Skeletal muscle cell (primary cell): ENCODE results near the gene BRME1.
A peak's percentile ranks its signal among the peaks of the same experiment; 100 is the strongest.

Experiments
- DNase-seq: peaks from one replicate; pipeline ENCODE4 v3.0.0-alpha.2; 2010; ENCODE audit warnings: low read depth
- H3K4me3 ChIP-seq: 2 replicates; pipeline ENCODE4 v1.5.1; 2011; ENCODE audit warnings: low read depth, mild to moderate bottlenecking, control low read depth, low read length, moderate library complexity

BRME1 gene

DNA sequence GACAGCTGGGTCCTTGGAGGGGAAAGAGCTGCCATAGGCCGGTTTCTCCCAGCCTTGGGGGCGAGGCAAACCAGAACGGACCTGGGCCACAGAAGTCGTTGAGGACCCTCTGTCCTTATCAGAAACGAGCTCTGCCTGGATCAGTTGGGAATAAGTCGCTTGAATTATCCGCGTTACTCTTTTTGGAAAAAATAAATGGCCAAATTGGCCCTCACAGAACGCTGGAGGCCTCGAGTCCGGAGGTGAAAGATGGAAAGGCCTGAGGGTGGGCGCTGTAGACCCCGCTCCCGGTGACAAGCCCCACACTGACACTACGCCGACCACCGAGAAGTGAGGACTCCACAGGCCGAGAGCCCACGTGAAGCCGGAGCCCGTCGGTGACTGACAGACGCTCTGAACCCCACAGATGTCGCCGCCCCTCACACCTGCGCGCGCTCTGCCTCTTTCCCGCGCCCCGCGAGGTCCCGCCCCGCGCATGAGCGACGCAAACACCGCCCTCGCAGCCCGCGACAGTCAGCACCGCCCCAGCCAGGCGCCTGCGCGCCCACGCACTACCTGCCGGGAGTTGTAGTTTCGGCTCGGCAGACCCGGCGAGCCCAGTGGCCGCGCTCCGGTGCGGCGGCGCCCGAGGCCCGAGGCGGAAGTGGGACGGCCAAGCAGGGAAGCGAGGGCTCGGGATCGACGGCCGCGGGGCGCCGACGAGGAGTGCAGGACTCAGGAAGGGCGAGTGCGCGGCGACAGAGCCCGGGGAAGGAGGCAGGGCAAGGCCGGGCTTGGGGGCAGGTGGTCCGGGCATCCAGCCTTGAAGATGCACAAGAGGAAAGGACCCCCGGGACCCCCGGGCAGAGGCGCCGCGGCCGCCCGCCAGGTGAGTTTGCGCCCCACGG, at the start of gene BRME1, which contains the start of gene CC2D1A:
Gene BRME1, minus strand, starts transcription at position 484 of the 887 bp plus-strand sequence. CDS start 1,225 bp downstream, outside the sequence.
Gene CC2D1A, plus strand, starts transcription at position 568 of the 887 bp plus-strand sequence. Its CDS starts 241 bp downstream, at position 809.
- peak within 1 kb of the TSS; percentile 80 for H3K4me3 ChIP-seq
- DNase-seq = peak; percentile 25

DNA sequence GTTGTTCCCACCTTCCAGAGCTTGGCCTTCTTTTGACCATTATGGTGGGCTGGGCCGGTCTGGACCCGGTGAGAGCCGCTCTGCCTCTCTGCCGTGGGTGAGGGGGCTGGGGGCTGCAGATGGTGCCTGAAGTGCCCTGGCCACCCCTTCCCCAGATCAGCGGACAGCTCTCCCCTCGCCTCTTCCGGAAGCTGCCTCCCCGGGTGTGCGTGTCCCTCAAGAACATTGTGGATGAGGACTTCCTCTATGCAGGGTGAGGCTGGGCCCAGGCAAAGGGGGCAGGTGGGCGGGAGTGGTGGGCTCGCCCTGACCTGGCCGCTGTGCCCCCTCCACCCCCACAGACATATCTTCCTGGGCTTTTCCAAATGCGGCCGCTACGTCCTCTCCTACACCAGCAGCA, 48.3 kb upstream of the BRME1 start:
- DNase-seq = no peak
- no peak overlapping the region for H3K4me3 ChIP-seq

DNA sequence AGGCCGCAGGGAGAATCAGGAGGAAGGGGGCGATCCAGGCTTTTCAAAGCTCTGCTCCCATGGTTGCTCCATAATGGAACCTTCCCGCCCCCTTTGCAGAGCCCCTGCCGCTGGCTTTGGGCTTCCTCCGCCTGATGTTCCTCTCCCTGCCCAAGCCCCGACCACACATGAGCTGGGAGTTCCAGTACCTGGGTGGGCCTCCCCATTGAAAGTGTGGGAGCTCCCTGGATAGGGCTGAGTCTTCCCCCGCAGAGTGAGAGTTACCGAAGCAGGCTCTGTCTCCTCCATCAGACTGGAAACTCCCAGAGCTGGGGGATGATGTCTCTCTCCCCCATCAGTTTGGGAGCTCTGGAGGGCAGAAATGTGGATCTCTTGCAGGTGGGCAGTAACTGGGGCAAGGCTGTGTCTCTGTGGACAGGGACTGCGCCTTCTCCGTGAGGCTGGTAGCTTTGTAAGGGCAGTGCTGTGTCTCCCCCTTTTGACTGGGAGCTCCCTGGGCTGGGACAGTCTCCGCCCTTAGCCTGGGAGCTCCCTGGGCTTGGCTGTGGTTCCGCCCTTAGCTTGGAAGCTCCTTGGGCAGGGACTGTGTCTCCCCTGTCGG, 47.1 kb upstream of the BRME1 start:
- peak; percentile 13 for DNase-seq
- H3K4me3 ChIP-seq = peak overlapping the region; percentile 71

DNA sequence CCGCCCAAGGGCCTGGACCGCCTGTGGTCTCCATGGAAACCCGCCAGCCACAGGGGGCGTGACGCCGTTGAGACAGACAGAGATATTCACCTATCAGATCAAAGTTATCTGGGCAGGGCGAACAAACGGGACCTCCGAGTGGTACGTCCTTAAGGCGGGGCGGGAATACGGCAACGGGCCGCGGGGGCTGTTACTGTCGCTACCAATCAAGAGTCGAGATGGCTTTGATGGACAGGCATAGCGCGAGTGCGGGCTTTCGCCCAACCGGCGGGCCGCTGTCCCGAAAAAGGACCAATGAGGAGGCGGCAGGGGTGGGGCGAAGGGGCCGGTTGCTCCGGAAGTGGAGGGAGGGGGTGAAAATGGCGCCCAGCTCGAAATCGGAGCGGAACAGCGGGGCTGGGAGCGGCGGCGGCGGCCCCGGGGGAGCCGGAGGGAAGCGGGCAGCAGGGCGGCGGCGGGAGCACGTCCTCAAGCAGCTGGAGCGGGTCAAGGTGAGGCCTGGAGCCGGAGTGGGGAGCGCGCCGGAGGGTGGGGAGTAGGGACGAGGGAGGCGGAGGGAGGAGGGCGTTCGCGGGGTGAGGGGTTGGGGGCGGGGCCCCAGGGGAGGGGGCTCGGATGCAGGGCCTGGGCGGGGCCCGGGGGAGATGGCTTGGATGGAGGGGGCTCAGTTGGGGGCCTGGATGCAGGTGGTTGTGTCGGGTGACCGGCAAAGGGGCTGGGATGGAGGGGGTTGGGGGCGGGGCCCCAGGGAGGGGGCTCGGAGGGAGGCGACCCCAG, 46.4 kb upstream of the BRME1 start, which contains the start of gene DCAF15:
Gene DCAF15, plus strand, starts transcription at position 356 of the 777 bp plus-strand sequence. Its CDS starts 4 bp downstream, at position 360.
- H3K4me3 ChIP-seq = peak within 1 kb of the TSS; percentile 71
- peak; percentile 99 for DNase-seq

DNA sequence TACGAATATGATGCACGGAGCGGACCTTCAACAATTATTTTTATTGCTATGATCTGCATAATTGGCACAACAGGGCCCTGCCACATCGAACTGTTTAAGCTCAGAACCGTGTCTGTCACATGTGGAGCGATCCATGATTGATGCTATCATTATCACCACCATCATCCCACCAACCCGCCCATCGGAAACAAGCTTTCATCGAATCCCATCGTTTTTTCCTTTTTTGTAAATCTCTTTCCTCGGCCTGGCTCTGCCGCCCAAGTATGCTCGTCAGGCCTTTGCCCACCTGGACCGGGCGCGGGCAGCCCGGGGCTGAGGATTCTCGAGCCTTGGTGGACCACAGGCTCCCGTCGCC, 45.9 kb upstream of the BRME1 start:
- peak overlapping the region; percentile 53 for H3K4me3 ChIP-seq

DNA sequence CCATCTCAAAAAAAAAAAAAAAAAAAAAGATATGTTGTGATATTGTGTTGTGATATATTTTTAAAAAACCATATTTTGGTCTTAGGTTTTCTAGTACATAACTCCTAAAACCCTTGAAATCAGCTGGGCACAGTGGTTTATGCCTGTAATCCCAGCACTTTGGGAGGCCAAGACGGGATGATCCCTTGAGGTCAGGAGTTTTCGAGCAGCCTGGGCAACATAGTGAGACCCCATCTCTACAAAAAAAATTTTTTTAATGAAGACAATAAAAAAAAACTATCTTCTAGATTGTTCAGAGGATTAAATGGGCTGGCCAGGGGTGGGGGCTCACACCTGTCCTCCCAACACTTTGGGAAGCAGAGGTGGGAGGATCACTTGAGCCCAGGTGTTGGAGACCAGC, 45.1 kb upstream of the BRME1 start:
- no peak for DNase-seq

More for the DNA sequence above, 45.9 kb upstream of the BRME1 start:
- DNase-seq = no peak

DNA sequence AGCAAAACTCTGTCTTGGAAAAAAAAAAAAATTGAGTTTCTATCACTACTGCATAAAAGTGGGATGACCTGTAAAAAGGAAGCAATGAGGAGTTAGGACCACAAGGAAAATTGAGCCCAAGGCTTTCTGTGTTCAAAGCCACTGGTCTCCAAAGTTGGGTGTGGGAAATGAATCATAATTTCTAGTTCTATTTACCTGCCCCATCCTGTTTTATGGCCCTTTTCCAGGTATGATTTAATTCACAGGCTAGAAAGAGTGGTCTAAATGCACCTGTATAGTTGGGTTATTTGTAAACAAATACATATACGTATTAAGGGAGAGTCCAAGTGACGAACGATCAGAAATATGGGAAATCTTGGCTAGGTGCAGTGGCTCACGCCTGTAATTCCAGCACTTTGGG, 40.5 kb upstream of the BRME1 start:
- H3K4me3 ChIP-seq = no peak overlapping the region
- DNase-seq = no peak

More for the DNA sequence above, 45.1 kb upstream of the BRME1 start:
- no peak overlapping the region for H3K4me3 ChIP-seq

DNA sequence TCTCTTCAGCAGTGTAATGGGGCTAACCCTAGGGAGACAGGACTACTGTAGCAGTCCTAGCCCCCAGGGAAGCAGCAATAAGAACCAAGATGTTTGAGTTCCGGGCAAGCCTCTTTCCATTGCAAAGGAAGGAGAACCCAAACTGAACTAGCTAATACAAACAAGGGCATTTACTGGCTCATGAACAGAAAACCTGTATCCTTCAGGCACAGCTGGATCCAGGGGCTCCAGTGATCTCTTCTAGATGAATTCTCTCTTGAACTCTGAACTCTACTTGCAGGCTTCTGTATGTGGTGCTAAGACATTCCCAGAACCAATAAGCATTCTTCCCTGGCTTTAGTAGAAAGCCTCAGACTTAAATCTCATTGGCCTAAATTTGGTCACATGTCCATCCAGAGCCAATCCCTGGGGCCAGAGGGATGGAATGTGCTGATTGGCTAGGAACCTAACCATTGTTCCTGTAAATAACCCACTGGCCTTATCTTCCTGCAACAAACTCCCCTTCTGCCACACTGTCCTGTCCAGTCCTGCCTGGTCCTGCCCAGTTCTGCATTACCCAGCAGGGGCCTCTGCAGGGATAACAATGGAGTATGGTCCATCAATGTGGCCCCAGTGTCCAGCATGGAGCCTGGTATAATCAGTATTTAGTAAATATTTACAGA, 36.2 kb upstream of the BRME1 start:
- no peak for DNase-seq

DNA sequence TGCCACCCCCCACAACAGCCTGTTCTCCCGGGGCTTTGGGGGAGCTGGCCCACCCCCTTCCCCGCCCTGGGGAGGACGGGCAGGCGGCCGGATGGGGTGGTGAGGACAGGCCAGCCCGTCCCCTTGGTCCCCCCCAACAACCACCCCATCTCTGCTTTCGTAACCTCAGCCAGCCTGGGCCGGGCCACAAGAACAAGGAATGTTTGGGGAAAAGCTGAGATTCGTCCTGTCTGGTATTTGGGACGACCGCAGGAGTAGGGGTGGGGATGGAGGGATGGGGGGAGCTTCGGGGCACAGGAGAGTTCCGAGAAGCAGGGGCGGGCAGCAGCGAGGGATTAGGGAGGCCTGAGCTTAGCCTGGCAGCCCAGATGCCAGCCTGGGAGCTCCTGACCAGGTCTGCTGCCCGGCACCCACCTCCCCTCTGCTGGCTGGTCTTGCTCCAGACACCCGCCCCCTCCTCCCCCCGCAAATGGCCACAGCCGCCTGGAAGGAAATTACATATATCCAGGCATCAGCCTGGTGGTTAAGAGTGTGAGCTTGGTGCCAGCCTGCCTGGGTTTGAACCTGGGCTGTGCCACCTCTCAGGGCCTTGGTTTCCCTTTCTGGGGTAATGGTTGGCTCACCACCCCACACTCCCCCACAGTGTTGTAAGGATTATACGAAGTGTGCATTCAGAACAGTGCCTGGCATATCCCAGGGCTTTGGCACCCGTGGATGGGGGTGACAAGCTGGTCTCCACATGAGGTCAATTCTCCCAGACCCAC, 32.6 kb upstream of the BRME1 start, which contains the start of gene PODNL1:
Gene PODNL1, minus strand, starts transcription at position 117 of the 764 bp plus-strand sequence. CDS start 236 bp downstream, outside the sequence.
- peak within 1 kb of the TSS; percentile 57 for H3K4me3 ChIP-seq
- peak; percentile 36 for DNase-seq

More for the DNA sequence above, 36.2 kb upstream of the BRME1 start:
- no peak overlapping the region for H3K4me3 ChIP-seq

DNA sequence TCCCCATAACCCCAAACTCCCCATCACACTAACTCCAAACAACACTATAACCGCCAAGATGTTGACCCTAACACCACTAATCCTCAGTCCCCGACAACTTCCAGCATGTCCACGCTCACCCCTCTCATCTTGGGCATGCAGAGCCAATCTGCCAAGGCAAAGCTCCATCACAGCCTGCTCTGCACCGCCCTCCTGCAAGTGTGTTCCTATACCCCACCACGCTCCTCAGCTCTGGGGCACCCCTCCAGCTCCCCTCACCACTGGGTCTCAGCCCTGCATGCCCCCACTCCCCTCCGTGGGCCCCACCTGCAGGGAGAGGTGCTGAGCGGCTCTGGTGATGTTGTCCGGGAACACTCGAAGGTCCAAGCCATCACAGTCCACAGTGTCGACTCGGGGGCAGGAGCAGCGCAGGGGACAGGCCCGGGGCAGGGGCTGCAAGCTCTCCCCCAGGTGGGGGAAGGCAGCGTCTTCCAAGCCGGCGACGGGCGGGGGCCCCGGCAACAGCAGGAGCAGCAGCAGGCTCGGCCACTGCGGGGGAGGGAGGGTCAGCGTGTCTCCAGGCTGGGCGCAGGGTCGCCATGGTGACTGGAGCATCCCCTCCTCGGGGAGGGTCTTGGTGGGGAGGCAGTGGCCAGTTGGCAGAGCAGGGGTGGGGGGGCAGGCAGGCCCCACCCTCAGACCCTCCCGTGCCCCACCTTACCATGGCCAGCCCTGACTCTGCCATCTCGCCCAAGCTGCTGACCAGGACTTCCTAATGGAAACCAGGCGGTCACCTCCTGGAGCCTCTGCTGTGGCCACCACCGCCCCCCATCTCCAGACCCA, 31.8 kb upstream of the BRME1 start:
- DNase-seq = no peak

DNA sequence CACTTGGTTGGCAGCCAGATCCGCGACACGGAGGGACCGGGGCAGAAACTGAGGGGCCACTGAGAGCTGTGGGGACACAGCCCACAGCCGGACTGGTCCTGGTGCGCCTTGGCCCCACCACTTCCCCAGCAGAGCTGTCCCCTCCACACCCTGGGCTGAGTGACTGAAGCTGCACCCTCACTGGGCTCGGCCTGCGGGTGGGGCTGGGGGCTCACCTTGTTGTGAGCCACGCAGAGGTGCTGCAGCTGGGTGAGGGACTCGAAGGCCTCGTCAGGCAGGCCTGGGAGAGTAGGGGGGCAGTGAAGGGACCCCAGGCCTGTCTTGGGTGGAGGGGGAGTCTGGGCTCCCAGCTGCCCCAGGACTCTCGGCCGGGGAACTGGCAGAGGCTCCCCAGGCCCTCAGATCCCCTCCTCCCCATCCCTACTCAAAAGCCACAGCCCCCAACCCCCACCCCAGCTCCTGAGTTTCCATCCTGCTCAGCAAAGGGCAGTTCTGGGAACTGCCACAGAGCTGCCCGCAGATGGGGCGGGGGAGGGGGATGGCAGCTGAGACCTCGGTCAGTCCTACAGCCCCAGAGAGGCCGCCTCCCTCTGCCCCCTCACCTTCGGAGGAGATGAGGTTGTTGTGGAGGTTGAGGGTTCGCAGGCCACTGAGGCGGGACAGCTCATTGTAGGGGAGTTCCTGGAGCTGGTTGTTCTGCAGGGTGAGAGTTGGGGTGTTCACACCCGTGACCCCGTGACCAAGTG, 30.0 kb upstream of the BRME1 start:
- no peak for DNase-seq
- no peak overlapping the region for H3K4me3 ChIP-seq

More for the DNA sequence above, 31.8 kb upstream of the BRME1 start:
- peak overlapping the region; percentile 57 for H3K4me3 ChIP-seq

DNA sequence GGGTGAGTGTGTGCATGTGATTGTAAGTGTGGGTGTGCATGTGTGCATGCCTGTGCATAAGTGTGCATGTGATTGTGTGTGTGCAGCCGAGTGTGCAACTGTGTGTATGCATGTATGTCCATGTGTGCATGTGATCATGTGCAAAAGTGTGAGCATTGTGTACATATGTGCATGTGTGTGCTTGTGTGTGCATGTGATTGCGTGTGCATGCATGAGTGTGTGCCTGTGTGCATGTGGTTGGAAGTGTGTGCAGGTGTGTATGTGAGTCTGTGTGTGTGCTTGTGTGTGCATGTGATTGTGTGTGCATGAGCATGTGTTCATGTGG, 28.8 kb upstream of the BRME1 start:
- H3K4me3 ChIP-seq = no peak overlapping the region
- DNase-seq = no peak

DNA sequence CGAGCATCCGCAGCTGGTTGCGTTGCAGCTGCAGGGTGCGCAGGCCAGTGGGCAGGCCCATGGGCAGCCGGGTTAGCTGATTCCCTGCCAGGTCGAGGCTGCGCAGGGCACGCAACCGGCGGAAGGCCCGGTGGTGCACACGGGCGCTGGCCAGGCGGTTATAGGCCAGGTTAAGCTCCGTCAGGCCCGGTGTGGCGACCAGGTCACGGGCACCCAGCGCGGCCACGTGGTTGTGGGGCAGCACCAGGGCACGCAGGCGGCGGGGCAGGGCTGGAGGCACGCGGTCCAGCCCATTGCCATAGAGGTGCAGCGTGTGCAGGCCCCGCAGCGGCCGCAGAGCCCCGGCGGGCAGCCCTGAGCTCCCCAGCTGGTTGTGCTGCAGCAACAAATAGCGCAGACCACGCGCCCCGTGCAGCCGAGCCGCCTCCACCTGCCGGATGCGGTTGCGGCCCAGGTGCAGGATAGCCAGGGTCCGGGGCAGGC, 27.0 kb upstream of the BRME1 start:
- no peak overlapping the region for H3K4me3 ChIP-seq
- DNase-seq = no peak

DNA sequence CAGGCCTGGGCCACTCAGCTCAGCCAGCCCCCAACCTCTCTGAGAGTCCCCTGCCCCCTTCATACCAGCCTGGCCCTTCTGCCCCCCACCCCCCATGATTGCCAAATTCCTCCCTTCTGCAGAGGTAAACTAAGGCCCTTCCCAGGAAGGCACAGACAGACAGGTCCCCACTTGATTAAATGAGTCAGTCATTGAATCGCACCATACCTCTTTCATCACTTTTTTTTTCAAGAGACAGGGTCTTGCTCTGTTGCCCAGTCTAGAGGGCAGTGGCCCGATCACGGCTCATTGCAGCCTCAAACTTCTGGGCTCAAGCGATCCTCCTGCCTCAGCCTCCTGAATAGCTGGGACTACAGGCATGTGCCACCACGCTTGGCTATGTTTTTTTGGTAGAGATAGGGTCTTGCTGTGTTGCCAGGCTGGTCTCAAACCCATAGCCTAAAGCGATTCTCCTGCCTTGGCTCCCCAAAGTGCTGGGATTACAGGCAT, 26.3 kb upstream of the BRME1 start:
- DNase-seq = no peak

DNA sequence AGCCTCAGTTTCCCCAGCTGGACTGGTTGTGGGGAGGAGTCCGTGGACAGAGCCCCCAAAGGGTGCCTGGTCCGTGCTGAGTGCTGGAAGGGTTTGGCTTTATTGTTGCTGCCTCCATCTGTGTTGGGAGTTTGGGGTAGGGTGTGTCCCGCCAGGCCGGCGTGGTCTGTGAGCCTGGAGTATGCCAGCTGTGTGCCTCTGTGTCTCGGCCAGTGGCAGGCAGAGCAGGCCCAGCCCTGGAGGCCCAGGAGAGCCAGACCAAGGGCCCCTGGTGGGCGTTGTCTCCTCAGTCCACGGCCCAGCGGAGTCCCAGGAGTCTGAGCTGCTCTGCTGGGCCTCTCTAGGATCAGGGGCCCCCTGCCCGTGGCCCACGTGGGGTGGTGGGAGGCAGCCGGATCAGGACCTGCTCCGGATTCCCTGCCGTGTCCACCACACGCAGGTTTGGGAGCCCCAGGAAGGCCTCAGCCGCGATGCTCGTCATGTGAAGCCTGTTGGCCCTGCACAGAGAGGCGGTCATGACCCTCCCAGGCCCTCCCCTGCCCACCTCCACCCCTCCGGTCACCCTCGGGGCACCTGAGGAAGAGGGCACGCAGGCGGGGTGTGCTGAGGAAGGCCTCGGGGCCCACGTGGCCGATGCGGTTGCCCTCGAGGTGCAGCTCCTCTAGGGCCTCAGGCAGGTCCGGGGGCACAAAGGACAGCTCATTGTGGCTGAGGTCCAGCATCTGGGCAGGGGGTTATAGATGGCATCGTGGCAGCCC, 25.7 kb upstream of the BRME1 start:
- DNase-seq = no peak
- H3K4me3 ChIP-seq = no peak overlapping the region

More for the DNA sequence above, 26.3 kb upstream of the BRME1 start:
- no peak overlapping the region for H3K4me3 ChIP-seq

DNA sequence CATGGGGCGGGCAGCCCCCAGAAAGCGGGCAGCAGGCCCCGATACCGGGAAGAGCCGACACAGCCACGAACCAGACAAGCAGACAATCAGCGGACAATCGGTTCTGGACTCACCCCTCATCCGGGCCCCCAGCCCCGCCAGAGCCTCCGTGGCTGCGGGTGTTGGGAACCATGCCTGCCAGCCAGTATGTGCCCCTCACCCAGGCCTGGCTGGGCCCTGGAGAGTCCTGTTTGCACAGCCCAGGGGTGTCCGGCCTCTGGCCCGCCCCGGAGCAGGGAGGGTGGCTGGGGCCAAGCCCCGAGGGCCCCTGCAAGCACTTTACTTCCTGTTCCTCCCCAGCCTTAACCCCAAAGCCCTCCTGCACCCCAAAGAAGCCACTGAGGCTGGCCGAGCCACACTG, 24.5 kb upstream of the BRME1 start:
- DNase-seq = no peak
- no peak overlapping the region for H3K4me3 ChIP-seq
